ENCODE data around the gene PITPNB.

- TF ChIP-seq CTCF (IDR thresholded peaks at IDR 0.05) (no peak), EP300 (IDR thresholded peaks at IDR 0.05) (no peak)
These were observed 55.5 kb downstream of the PITPNB start for GRCh38 chr22:27863556-27863955.
